GM06990 (cell line): ENCODE measurements around the gene CPA4.

Experiments used
- DNase-seq: peaks from one replicate; pipeline ENCODE4 v3.0.0-alpha.2; 2011; ENCODE audit not compliant: insufficient read length; ENCODE audit errors: extremely low read depth
- H3K27me3 ChIP-seq: replicated peaks from 2 replicates; pipeline ENCODE4 v1.6.0; 2011; ENCODE audit warnings: low read length; ENCODE audit not compliant: control insufficient read depth, insufficient read depth
- H3K36me3 ChIP-seq: 2 replicates; pipeline ENCODE4 v1.5.1; 2011; ENCODE audit warnings: low read length; ENCODE audit not compliant: control insufficient read depth, insufficient read depth
- H3K4me3 ChIP-seq: replicated peaks from 2 replicates; pipeline ENCODE4 v1.5.1; 2011; ENCODE audit warnings: low read depth, mild to moderate bottlenecking, control low read depth, low read length
- CTCF ChIP-seq: IDR thresholded peaks from 2 replicates; pipeline ENCODE4 v1.5.1; 2011; ENCODE audit warnings: low read length, control low read depth, mild to moderate bottlenecking, inconsistent platforms; ENCODE audit not compliant: insufficient read depth, poor library complexity, severe bottlenecking

The CPA4 gene

GRCh38 chr7:130269318-130269694 is 23.7 kb upstream of the CPA4 start:
- H3K36me3 ChIP-seq, result no peaks in the 10 kb centered on the region
- H3K4me3 ChIP-seq, result no peak overlapping the region
- H3K27me3 ChIP-seq, result no peaks in the 10 kb centered on the region
- TF ChIP-seq CTCF, result no peak
- DNase-seq, result no peak

- no peaks in the 10 kb centered on the region for H3K36me3 ChIP-seq
- no peak for DNase-seq
- TF ChIP-seq CTCF, result no peak
- no peak overlapping the region for H3K4me3 ChIP-seq
- no peaks in the 10 kb centered on the region for H3K27me3 ChIP-seq
These were observed 21.8 kb upstream of the CPA4 start for GRCh38 chr7:130270947-130271800.

- no peak for TF ChIP-seq CTCF
- Histone ChIP-seq H3K27me3 (no peaks in the 10 kb centered on the region), H3K4me3 (no peak overlapping the region), H3K36me3 (no peaks in the 10 kb centered on the region)
- no peak for DNase-seq
These were observed 20.4 kb upstream of the CPA4 start for GRCh38 chr7:130272381-130273080.

- Histone ChIP-seq H3K4me3 (no peak overlapping the region), H3K36me3 (no peaks in the 10 kb centered on the region), H3K27me3 (no peaks in the 10 kb centered on the region)
- no peak for TF ChIP-seq CTCF
- no peak for DNase-seq
These were observed 19.7 kb upstream of the CPA4 start for GRCh38 chr7:130273081-130273932.

GRCh38 chr7:130273933-130274255 is 19.1 kb upstream of the CPA4 start:
- TF ChIP-seq CTCF, result no peak
- no peaks in the 10 kb centered on the region for H3K27me3 ChIP-seq
- no peak overlapping the region for H3K4me3 ChIP-seq
- H3K36me3 ChIP-seq, result no peaks in the 10 kb centered on the region
- no peak for DNase-seq
